HG03460 (cell line): ENCODE data around the gene PDSS1.
A peak's percentile ranks its signal among the peaks of the same experiment; 100 is the strongest.

Experiments used
- ATAC-seq: cut with Tn5 transposase; IDR thresholded peaks from one replicate; pipeline ENCODE4 v1.9.1; 2021; ENCODE audit not compliant: unreplicated experiment

PDSS1 gene

GRCh38 chr10:26698909-26699308 is 1.4 kb downstream of the PDSS1 start:
- no peak for ATAC-seq

DNA sequence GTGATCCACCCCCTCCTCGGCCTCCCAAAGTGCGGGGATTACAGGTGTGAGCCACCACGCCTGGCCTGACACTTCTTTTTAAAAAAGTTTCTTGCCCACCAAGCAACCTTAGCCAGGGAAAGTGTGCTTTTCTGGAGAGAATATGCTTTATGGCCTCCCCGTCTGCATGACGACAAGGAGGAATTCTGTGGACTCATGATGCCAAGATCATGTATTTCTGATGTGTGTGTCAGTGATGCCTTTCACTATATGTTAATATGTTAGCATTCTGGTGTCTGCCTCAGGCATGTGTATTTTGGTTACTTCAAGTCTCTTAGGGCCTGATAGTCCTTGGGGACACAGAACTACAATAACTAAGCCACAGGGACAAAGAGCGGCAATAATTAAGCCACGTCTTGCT is 2.1 kb downstream of the PDSS1 start:
- ATAC-seq = no peak

- no peak for ATAC-seq
Observed at GRCh38 chr10:26700884-26701630, 3.6 kb downstream of the PDSS1 start.

DNA sequence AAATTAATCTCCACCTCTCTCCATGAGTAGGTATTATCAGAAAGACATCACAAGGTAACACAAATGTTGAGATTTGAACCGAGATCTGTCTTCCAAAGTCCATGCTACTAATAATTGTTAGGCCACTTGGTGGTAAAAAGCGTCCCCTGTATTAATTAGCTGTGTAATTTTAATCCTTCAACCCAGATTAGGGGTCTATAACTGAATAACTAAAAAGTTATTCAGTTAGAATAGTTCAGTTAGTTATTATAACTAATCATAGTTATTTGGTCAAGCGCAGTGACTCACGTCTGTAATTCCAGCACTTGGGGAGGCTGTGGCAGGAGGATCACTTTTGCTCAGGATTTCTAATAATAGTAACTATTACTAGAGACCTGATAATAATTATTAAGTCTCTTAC is 5.6 kb downstream of the PDSS1 start:
- no peak for ATAC-seq

DNA sequence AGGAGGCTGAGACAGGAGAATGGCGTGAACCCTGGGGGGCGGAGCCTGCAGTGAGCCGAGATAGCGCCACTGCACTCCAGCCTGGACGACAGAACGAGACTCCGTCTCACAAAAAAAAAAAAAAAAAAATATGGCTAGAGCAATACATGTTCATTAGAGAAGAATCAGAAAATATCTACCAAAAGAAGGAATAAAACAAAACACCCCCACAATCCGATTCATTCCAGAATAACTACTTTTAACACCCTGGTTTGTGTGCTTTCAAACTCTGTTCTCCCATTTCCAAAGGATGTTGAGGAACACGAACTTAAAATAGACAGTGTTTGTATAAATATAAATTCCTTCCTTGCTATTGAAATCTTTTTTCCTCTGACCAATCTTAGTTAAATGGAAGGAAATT is 6.5 kb downstream of the PDSS1 start:
- no peak for ATAC-seq

- ATAC-seq = no peak
Observed at GRCh38 chr10:26706206-26706605, 8.7 kb downstream of the PDSS1 start.

GRCh38 chr10:26706936-26707335 is 9.4 kb downstream of the PDSS1 start:
- ATAC-seq = no peak

- ATAC-seq = no peak
Observed at GRCh38 chr10:26711324-26711723, 13.8 kb downstream of the PDSS1 start.

DNA sequence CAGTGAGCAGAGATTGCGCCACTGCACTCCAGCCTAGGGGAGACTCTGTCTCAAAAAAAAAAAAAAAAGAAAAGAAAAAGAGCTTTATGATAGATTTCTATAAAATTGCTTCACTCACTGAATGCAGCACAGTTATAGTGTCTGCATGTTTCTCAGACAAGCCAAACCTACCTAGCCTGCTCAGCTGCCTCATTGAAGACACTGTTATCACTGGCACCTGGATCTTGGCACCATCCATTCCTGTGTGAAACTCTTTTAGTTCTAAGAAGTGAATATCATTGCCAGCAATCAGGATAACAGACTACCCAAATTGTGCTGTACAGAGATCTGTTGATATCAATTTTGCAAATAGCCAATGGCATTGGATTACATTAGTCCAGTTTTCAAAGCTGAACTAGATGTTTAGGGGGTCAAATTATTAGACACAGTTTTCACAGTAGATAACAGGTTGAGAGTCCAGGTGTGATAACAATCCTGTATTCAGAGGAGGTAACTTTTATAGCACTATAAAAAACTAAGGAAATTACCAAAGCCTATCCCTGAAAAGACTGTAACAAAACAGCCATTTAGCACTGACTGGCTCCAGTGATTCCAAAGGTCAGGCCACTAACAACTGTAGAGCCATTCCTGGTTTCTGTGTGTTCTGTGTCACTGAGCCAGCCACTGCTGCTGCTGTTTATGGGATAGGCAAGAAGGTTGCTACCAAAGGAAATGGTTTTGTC is 17.1 kb downstream of the PDSS1 start:
- ATAC-seq = no peak

DNA sequence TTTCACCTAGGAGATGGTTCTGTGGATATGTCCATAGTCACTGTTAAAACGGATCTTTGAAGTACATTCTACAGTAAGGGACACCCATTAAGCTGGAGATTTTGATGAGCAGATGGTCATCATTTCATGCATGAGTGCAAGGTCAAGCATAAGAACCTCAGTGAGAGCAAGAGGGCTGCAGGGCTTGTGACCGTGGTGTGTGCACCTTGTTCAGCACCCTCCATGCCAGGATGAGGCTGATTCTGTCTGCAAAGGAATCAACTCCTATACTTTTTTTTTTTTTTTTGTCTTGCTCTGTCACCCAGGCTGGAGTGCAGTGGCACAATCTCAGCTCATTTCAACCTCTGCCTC is 17.6 kb downstream of the PDSS1 start:
- ATAC-seq = no peak

GRCh38 chr10:26717476-26717875 is 20.0 kb downstream of the PDSS1 start:
- ATAC-seq = no peak

DNA sequence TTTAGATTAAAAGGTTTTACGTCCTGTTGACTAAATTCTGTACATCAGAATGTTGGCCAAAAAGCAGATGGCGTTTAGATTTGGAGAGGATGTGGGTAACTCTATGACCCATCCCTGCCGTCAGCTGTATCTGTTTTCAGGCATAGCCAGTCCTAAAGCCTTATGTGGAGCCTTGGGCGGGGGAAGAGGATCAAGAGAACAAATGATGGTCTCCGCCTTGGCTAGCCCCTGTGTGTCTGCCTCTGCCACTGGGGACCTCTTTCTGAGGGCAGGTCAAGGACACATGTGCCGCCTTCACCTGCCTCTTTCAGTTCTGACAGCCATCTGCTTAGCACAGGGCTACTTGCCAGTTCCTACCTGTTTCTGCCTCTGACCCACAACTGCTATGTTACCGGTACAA is 24.1 kb downstream of the PDSS1 start:
- no peak for ATAC-seq

- no peak for ATAC-seq
Observed at GRCh38 chr10:26723016-26723415, 25.5 kb downstream of the PDSS1 start.

DNA sequence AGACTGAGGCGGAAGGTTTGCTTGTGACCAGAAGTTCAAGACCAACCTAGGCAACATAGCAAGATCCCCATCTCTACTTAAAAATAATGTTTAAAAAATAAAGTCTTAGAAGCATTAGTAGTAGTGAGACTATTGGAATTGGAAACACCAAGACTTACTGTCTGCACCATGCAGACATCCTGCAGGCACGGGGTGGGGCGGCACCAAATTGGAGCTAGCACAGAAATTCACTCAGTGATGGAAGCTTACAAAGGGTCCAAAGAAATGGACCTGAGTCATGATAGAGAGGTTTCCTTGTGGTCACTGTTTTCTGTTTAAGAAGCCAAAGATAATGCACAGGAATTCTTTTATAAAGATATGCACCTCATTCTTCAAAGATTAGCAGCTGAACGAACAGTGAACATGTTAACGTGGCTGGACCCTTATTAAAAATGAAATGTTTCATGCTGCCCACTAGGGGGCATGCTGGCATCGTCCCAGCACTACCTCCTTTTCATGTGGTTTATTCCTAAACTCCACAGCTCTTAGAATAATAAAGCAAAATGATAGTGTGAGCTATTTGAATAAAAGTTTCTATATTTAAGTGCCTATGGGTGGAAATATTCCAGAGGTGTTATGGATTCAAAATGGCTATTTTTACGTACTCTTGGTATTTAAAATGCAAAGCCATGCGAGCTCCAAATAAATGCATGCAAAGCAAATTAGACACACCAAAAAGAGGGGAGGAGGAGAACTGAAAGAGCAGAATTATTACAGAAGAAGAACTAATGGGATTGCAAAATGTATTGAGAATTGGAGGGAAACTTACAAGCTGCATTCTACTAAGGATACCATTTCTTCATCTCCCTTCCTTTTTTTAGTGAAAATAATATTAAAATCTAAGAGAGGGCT is 28.6 kb downstream of the PDSS1 start:
- ATAC-seq = no peak

DNA sequence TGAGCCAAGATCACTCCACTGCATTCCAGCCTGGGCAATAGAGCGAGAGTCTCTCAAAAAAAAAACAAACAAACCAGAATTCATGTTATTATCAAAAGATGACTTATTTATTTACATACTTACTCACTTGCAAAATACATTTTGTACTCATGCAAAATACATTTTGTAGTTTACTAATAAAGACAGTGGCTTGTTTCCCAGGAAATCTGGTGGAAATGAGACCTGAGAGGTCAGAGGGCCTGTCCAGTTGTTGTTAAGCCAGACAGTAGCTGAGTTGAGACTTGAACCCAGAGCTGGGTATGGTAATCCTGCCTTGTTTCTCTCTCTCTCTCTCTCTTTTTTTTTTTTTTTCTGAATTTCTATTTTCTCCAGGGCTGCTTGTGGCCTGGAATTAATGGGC is 29.5 kb downstream of the PDSS1 start:
- no peak for ATAC-seq

DNA sequence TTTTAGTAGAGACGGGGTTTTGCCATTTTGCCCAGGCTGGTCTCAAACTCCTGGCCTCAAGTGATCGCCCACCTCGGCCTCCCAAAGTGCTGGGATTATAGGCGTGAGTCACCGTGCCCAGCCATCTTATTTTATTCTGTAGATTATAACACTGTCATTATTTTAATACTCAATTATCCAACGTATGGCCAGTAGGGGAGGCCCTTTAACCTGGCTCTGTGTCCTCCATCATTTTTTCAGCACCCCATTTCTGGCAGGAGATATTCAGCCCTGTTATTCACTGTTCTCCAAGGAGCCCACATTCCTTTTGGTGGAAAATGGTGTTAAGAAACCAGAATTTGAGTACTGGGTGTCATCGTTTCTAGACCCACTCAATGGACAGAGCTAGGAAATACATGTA is 31.5 kb downstream of the PDSS1 start:
- no peak for ATAC-seq

DNA sequence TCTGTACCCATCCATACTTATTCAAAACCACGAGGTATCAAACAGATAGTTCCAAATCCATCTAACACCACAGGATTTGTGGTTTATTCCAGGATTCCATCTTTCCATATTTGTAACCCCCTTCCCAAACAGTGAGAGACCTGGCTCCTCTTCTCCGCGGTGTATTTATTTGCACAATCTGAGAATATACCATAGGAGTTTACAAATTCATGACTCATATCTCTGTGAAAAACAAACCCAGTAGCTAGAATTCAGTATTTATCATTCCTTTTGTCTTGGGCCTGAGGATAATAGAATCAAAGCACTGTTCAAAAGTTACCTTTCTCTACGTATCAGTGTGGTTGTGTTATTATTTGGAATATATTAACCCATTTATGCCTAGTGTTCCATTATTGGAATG is 31.9 kb downstream of the PDSS1 start:
- ATAC-seq = no peak

DNA sequence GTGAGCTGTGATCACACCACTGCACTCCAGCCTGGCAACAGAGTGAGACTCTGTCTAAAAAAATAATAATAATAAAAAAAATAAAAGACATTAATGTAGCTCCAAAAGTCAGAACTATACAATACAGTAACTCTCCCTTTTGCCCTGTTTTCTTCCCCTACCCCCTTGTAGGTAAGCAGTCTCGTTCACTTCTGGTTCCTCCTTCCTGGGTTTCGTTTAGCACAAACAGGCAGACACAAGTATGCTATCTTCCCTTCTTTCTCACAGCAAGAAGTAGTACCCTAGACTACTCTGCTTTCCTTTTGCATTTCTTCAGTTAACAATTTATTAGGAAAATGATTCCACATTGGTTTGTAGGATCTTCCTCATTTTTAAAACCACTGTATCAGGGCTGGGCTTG is 33.1 kb downstream of the PDSS1 start:
- ATAC-seq = no peak

DNA sequence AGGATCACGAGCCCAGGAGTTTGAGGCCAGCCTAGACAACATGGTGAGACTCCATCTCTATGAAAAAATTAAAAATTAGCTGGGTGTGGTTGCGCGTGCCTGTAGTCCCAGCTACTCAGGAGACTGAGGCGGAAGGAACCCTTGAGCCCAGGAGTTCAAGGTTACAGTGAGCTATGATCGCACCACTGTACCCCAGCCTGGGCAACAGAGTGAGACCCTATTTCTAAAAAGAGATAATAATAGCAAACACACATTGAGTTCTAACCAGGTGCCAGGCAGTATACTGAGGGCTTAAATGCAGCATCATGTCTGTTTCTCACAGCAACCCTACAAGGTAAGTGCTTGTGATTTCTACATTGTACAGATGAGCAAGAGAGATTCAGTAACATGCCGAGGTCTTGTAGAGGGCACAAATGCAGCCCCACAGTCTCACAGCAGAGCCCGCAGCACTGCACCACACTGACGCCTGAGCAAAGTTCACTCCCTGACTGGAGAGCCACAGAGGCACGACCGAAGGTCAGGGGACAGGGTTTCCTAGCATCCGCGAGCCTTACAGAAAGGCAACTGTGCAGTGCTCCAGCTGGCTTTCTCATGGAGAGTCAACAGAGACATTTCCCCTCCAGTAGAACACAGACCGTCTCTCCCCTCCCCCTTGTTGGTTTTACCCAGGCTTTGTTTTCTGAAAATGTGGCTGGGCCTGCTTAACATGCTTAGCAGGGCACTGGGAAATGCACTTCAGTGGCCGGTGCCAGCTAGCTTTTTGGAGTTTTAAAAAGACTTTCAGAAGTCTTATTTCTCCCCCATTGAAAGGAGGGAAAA is 36.5 kb downstream of the PDSS1 start:
- no peak for ATAC-seq

GRCh38 chr10:26735435-26735834 is 37.9 kb downstream of the PDSS1 start:
- no peak for ATAC-seq

DNA sequence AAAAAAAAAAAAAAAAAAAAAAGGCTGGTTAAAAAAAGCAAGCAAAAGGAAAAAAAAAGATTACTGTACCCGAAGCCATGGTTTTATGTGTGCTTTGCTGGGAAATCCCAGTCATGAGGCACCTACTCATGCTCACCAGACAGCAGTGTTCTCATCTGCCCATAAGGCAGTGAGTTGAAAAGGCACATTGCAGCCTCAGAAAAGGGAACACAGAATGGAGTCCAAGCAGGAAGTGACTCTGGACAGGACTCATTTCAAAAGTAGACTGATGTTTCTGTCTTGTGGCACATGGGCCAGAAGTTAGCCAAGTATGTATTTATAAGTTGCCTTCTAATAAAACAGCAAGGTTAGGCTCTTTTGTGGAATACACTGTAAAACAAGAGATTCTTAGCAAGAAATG is 40.2 kb downstream of the PDSS1 start:
- peak; percentile 76 for ATAC-seq
